ENCODE data around the gene PFDN2.

DNA sequence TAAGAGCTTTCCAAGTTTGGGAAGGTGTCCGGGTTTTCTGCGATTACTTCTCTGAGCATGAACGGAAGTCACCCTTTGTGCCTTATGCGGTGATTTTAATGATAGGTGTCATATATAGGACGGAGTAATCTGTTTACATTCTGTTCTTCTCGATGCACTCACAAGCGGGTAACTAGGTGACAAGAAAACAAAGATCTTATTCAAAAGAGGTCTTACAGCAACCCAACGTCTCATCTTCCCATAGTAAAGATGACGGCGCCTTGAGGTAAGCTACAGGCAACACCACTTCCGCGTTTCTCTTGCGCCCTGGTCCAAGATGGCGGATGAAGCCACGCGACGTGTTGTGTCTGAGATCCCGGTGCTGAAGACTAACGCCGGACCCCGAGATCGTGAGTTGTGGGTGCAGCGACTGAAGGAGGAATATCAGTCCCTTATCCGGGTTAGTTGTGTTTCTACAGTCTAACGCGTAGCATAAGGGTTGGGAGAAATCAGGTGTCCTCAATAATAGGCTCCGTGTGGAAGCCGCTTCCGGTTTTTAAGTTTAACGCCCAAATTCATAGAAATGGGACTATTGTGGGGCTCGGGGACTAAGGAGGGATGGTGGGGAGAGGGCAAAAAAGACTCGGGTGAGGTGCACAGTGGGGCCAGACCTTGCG is 36.0 kb upstream of the PFDN2 start, which contains the start of gene UFC1:
- TF ChIP-seq, protein P1, sequence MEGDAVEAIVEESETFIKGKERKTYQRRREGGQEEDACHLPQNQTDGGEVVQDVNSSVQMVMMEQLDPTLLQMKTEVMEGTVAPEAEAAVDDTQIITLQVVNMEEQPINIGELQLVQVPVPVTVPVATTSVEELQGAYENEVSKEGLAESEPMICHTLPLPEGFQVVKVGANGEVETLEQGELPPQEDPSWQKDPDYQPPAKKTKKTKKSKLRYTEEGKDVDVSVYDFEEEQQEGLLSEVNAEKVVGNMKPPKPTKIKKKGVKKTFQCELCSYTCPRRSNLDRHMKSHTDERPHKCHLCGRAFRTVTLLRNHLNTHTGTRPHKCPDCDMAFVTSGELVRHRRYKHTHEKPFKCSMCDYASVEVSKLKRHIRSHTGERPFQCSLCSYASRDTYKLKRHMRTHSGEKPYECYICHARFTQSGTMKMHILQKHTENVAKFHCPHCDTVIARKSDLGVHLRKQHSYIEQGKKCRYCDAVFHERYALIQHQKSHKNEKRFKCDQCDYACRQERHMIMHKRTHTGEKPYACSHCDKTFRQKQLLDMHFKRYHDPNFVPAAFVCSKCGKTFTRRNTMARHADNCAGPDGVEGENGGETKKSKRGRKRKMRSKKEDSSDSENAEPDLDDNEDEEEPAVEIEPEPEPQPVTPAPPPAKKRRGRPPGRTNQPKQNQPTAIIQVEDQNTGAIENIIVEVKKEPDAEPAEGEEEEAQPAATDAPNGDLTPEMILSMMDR (IDR thresholded peaks at IDR 0.05; ENCODE audit: low read depth, low read length), result no peak
- TF ChIP-seq EZH2phosphoT487 (IDR thresholded peaks at IDR 0.05; ENCODE audit: low read depth), result no peak
